GM19025 (cell line): ENCODE measurements around the gene NUP214.

Experiments used
- ATAC-seq: cut with Tn5 transposase; IDR thresholded peaks from one replicate; pipeline ENCODE4 v1.9.1; 2021; ENCODE audit warnings: mild to moderate bottlenecking, low read depth, moderate library complexity; ENCODE audit not compliant: unreplicated experiment

NUP214 gene

DNA sequence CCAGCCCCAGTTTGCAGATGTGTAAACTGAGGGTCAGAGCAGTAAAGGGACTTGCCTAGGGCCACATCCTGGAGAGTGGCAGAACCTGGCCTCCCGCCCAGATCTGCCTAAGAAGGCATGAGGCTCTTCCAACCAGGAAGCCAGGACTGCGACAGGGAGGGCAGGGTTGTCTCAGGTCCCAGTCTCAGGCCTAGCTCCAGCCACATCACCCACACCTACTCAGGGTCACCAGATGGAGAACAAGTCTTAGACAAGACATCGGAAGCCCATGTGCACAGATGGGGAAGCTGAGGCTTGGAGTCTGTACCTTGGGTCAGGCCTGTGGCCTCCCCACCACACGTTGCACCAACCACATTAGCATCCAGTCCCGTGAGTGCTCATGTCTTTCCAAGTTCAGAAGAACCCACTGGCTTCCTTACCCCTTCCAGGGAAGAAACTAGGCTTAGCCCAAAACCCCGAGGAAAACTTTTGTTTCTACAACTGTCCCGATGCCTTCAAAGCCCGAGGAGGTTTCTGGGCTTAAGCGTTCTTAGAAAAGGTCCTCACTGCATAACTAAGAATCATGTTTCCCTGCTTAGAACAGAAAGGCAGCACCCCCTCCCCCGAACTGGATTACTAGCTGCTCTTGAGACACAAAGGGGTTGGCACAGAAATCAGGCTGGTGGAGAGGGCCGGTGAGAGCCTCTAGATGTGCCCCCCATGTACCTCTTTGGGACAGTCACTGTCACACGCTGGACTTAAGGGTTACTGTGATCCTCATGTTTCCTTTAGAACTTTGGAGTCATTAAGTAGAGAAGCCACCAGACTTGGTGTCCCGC, 148.7 kb downstream of the NUP214 start:
- ATAC-seq, result no peak

- no peak for ATAC-seq
Measured at GRCh38 chr9:131274674-131275331, 149.4 kb downstream of the NUP214 start.

GRCh38 chr9:131275332-131276093, 150.1 kb downstream of the NUP214 start:
- no peak for ATAC-seq

DNA sequence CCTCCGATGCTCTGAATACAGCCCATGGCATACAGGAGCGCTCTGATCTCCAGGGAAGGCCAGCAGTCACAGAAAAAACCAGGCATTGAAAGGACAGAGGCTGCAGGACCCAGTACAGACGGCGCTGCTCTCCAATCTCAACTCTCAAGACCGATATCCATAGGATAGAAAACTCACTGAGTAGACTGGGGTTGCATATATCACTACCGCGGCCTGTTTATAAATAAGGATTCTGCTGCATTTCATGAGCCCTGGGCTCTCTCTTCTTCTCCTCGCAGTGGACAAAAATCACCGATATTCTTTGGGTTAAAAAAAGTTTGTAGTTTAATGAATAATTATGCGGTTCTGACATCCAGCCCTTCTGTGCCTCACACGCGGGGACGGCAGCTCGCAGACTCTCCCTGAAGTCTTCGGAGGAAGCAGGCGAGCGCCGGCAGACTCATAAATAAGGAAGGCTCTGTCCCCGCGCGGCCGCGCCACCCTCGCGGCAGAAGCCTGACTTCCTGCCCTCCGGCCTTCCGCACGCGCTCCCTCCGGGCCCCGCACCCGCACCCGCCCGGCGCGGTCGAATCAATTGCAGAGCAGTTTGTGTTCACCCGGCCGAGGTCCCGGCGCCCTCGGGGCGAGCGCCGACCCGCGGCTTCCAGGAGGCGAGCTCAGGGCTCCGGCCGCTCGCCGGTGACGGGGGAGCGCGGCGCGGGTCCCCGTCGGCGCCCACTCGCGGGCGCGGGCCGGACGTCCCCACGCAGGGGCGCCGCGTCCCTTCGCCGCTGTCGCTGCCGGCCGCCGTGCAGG, 150.9 kb downstream of the NUP214 start, which contains the start of gene FAM78A:
TSS of gene FAM78A (minus strand) at position 417 of the 795 bp plus-strand sequence. CDS start at position 86, 331 bp downstream.
- ATAC-seq, result no peak

DNA sequence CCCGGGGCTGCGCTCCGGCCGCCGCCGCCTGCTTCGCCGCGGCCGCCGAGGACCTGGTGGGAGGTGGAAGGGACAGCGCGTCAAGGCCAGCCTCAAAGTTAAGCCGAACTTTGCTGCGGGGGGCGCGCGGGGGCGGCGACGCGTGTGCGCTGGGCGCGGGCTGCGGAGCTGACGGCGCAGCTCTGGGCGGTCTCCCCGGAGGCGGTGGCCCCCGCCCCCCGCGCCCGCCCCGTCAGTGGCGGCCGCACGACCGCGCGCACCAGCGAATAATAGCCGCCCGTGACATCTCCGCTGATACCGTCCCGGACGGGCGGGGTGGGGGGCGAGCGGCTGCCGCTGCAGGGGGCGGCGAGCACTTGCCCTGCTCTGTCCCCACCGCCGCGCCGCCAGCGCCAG, 151.5 kb downstream of the NUP214 start:
- no peak for ATAC-seq

- ATAC-seq, result no peak
Measured at GRCh38 chr9:131277287-131277909, 152.0 kb downstream of the NUP214 start.

GRCh38 chr9:131277910-131278701, 152.7 kb downstream of the NUP214 start:
- no peak for ATAC-seq

DNA sequence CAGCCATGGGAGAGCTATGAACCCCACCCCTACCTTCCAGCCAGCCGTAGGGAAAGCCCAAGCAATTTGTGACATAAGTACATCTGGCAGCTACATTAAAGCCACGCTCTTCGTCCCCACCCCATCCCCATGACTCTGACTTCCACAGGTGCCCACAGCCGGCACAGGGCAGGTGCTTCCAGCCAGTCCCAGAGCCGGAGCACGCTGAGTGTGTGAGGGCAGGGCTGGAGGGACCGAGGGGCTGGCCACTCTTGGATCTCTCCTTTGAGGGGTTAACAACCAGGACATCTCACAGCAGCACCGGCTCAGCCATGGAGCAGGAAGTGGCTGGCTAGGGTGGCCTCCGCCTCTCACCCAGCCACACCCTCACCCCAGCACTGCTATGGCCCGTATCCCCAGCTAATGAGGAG, 153.3 kb downstream of the NUP214 start:
- ATAC-seq, result no peak

DNA sequence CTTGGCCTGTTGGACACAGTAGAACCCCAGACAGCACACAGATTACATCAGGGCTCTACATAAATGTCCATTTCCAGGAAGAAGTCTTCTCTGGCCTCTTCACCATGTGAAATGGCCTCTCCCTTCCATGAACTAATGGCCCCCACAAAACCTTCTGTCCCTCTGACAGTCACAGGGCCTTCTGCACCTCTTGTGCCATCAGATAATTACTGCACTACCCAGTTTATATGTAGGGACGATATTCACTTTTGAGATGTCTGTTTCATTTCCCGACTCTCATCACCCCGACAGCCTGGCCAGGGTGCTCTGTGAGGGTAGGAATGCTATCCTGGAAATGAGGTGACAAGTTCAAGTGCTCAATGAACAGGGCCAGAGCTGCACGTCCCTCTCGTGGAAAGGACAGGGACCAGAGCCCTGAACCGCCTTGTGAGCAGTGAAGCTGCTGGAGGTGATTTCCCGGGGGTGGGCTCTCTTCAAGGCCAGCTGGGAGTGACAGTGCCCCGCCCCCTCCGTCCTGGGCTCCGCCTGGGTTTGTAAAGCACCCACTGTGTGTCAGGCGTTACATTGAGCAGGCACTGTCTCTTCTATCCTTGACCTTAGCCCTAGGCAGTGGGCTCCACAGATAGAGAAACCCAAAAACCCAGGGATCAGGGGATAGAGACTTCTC, 153.9 kb downstream of the NUP214 start:
- ATAC-seq, result no peak

GRCh38 chr9:131279863-131280570, 154.6 kb downstream of the NUP214 start:
- no peak for ATAC-seq

- no peak for ATAC-seq
Measured at GRCh38 chr9:131280660-131281059, 155.3 kb downstream of the NUP214 start.

DNA sequence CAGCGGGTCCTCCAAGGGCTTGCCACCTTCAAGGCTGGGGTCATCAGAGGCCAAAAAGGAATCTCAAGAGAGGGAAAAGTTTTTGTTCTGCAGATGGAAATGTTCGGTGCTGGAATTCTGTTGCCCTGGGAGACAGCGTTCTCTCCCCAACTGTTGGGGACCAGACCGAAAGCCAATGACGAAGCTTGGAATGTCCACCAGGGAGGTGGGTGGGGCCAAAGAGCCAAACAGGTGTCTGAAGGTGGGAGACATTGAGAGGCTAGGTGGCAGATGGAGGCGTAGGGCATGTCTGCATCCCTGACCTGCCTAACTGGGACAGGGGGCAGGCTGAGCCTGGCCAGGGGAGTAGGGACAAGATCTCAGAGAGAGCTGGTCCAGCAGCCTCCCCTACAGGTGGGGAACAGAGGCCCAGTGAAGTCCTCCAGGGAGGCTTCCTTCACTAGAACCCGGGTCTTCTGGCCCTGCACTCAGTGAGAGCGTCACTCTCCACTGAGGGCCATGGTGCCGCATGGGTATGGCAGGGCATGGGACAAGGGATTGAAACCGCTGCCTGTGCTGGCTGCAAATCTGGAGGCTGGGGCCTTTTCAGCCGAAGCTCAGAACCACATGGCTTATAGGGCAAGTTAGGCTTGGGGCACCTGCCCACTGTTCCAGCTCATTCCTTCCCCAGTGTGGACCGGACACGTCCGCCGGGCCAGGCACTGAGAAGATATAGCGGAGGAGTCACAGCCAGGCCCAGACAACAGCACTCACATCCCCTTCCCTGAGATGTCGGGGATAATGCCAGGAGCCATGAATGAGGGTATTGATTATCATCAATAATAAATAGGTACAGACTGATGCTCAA, 156.0 kb downstream of the NUP214 start:
- ATAC-seq, result no peak

DNA sequence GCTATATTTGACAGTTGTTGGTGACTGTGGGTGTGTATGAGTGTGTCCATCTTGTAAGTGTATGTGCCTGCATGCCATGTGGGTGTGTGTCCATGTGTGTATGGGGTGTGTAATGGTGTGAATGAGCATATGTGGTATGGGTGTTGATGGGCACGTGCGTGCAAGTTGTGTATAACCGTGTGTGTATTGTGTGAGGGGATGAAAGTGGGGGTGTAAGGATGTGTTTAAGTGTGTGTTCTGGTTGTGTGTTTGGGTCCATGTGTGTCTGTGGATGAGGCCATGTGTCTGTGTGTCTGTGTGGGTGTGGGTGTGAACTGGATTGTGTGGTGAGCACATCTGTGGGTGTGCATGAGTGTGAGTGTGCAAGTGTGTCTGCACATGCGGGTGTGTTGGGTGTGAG, 156.8 kb downstream of the NUP214 start:
- ATAC-seq, result no peak

- ATAC-seq, result no peak
Measured at GRCh38 chr9:131282688-131283422, 157.5 kb downstream of the NUP214 start.
